ENCODE results near the gene RALGDS. TPM values are rescaled to one million over a fixed set of nuclear protein-coding genes. Genes with fewer than 3 reads are reported as not detected.
"Not testable (repeated sequence)": the region's sequence is repeated elsewhere in the genome, so short reads cannot be mapped to it uniquely, and the experiment has no call there.

The RALGDS gene
- total RNA-seq, 6 experiments from 2014 or later, result 4.3 to 19.8 (median 5.7) TPM

DNA sequence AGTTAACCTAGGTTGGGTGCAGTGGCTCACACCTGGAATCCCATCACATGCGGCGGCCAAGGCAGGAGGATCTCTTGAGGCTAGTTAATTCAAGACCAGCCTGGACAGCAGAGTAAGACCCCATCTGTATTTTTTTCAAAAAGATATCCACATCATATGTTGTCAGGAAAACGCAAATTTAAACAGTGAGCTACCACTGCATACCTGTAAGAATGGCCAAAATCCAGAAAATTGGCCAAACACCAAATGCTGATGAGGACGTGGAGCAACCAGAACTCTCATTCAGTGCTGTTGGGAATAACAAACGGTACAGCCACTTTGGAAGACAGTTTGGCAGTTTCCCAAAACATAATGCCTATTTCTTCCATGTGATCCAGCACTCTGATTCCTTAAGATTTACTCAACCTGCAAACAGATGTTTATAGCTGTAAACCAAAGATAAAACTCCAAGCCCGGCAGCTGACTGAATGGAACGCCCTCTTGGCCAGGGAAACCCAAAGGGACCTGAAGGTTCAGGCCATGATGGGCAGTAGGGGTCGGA is 46.9 kb downstream of the RALGDS start:
- TF ChIP-seq CTCF (IDR thresholded peaks at IDR 0.05), result no peak
- no peak for TF ChIP-seq POLR2A (IDR thresholded peaks at IDR 0.05)
- intact Hi-C loops (cut with DNase I), result no loop called here
- 57% methylated on average over 3 of the region's 8 CpGs for WGBS (ENCODE audit: insufficient coverage, low coverage, low lambda C conversion rate, missing lambda C conversion rate)
- no peaks in the 10 kb centered on the region for H3K27me3 ChIP-seq
- no peak overlapping the region for H3K4me3 ChIP-seq
- ATAC-seq (no peak), DNase-seq (no peak)
- no peaks in the 10 kb centered on the region for H3K36me3 ChIP-seq
- H3K27ac ChIP-seq, result no peak overlapping the region
- H3K9me3 ChIP-seq, result no peaks in the 10 kb centered on the region
- no peaks in the 10 kb centered on the region for H3K4me1 ChIP-seq

DNA sequence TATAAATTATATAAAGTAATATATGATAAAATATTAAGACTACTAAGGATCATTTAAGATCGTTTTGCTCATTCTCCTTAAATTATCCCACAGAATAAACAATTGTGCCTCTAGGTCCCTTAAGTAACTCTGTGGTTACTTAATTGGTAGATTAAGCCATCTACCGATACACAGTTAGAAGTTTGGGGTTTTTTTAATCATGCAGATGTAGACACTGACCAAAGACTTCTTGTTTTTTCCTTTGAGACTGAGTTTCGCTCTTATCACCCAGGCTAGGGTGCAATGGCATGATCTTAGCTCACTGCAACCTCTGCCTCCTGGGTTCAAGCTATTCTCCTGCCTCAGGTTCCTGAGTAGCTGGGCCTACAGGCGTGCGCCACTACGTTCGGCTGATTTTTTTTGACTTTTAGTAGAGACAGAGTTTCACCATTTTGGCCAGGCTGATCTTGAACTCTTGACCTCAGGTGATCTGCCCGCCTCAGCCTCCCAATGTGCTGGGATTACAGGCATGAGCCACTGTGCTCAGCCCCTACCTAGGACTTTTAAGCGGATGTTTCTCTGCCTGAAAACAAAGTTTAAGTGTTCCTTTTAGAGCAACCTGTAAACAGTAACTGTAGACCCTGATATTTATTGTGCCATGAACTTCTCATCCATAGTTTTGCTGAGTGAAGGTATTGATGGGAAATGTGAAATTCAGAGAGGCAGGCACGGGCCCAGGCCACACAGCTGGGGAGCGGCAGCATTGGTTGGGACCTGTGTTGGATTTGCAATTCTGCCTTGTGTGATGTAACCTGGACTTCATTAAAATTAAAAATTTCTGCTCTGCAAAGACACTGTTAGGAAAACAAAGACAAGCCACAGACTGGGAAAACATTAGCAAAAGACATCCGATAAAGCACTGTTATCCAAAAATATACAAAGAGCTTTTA is 47.7 kb downstream of the RALGDS start:
- H3K27me3 ChIP-seq, result no peaks in the 10 kb centered on the region
- no peaks in the 10 kb centered on the region for H3K36me3 ChIP-seq
- 80% methylated on average over 10 of the region's 12 CpGs for WGBS (ENCODE audit: insufficient coverage, low coverage, low lambda C conversion rate, missing lambda C conversion rate)
- no peak for DNase-seq
- H3K4me3 ChIP-seq, result no peak overlapping the region
- H3K27ac ChIP-seq, result no peak overlapping the region
- no peaks in the 10 kb centered on the region for H3K4me1 ChIP-seq
- intact Hi-C loops (cut with DNase I), result no loop called here
- ATAC-seq, result no peak
- no peaks in the 10 kb centered on the region for H3K9me3 ChIP-seq
- TF ChIP-seq POLR2A (IDR thresholded peaks at IDR 0.05) (no peak), CTCF (IDR thresholded peaks at IDR 0.05) (no peak)

DNA sequence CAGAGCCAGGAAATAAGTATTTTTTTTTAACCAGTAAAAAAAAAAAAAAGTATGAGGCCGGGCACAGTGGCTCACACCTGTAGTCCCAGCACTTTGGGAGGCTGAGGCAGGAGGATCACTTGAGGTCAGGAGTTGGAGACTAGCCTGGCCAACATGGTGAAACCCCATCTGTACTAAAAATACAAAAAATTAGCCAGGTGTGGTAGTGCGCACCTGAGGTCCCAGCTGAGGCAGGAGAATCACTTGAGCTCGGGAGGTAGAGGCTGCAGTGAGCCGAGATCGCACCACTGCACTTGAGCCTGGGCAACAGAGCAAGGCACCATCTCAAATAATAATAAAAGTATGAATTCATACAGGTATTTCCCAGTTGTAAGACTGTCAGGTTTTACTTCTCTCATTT is 48.8 kb downstream of the RALGDS start:
- H3K4me1 ChIP-seq; H3K27ac ChIP-seq; H3K9me3 ChIP-seq; H3K4me3 ChIP-seq; DNase-seq; H3K27me3 ChIP-seq; ATAC-seq; intact Hi-C loops (cut with DNase I); H3K36me3 ChIP-seq: not testable (repeated sequence)
- WGBS (ENCODE audit: insufficient coverage, low coverage, low lambda C conversion rate, missing lambda C conversion rate), result no CpG with 5 or more reads among the region's 5 CpGs

DNA sequence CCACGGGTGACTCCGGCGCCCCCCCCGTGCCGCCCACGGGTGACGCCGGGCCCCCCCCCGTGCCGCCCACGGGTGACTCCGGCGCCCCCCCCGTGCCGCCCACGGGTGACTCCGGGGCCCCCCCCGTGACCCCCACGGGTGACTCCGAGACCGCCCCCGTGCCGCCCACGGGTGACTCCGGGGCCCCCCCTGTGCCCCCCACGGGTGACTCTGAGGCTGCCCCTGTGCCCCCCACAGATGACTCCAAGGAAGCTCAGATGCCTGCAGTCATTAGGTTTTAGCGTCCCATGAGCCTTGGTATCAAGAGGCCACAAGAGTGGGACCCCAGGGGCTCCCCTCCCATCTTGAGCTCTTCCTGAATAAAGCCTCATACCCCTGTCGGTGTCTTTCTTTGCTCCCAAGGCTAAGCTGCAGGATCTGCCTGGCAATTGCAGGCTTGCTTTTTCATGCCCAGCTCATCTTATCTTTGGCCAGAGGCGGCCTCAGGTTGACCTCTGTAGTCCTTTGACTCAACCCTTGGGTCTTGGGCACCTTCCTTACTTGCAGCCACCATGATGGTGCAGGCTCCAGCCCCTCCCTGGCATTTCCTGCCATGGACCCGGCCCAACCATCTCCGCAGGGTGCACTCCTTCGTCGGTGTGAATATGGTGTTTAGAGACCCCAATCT is 49.4 kb downstream of the RALGDS start:
- no peak for TF ChIP-seq CTCF (IDR thresholded peaks at IDR 0.05)
- no peak for TF ChIP-seq POLR2A (IDR thresholded peaks at IDR 0.05)
- H3K4me1 ChIP-seq, result no peaks in the 10 kb centered on the region
- peak in 1 of 3 donors; percentile 22 for DNase-seq
- WGBS (ENCODE audit: insufficient coverage, low coverage, low lambda C conversion rate, missing lambda C conversion rate), result no CpG with 5 or more reads among the region's 33 CpGs
- no peak for ATAC-seq
- no peak overlapping the region for H3K27ac ChIP-seq
- intact Hi-C loops (cut with DNase I), result no loop called here
- no peaks in the 10 kb centered on the region for H3K27me3 ChIP-seq
- no peaks in the 10 kb centered on the region for H3K36me3 ChIP-seq
- no peak overlapping the region for H3K4me3 ChIP-seq
- H3K9me3 ChIP-seq, result no peaks in the 10 kb centered on the region

- H3K4me3 ChIP-seq; H3K36me3 ChIP-seq; H3K9me3 ChIP-seq; intact Hi-C loops (cut with DNase I); H3K27me3 ChIP-seq; H3K4me1 ChIP-seq; ATAC-seq; H3K27ac ChIP-seq: not testable (repeated sequence)
- peak in 1 of 3 donors; percentile 35 for DNase-seq
- no CpG with 5 or more reads among the region's 31 CpGs for WGBS (ENCODE audit: insufficient coverage, low coverage, low lambda C conversion rate, missing lambda C conversion rate)
These were observed 50.1 kb downstream of the RALGDS start for GRCh38 chr9:133070985-133071384.

- H3K9me3 ChIP-seq; intact Hi-C loops (cut with DNase I); H3K4me3 ChIP-seq; H3K27me3 ChIP-seq; H3K36me3 ChIP-seq; H3K4me1 ChIP-seq; H3K27ac ChIP-seq: not testable (repeated sequence)
- no CpG with 5 or more reads among the region's 17 CpGs for WGBS (ENCODE audit: insufficient coverage, low coverage, low lambda C conversion rate, missing lambda C conversion rate)
- DNase-seq (peak in 1 of 3 donors; percentile 44), ATAC-seq (peak in 2 of 4 donors; percentile 9 to 44)
These were observed 50.5 kb downstream of the RALGDS start for GRCh38 chr9:133070500-133070961.

DNA sequence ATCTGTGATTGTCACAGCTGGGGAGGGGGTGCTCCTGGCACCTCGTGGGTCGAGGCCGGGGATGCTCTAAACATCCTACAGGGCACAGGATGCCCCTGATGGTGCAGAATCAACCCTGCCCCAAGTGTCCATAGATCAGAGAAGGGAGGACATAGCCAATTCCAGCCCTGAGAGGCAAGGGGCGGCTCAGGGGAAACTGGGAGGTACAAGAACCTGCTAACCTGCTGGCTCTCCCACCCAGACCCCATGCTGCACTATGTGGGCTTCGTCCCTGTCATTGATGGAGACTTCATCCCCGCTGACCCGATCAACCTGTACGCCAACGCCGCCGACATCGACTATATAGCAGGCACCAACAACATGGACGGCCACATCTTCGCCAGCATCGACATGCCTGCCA is 52.6 kb downstream of the RALGDS start:
- ATAC-seq; H3K4me3 ChIP-seq; H3K27ac ChIP-seq; H3K4me1 ChIP-seq; H3K36me3 ChIP-seq; H3K9me3 ChIP-seq; H3K27me3 ChIP-seq; intact Hi-C loops (cut with DNase I): not testable (repeated sequence)
- DNase-seq, result peak in 1 of 3 donors; percentile 7
- WGBS (ENCODE audit: insufficient coverage, low coverage, low lambda C conversion rate, missing lambda C conversion rate), result no CpG with 5 or more reads among the region's 15 CpGs

Measured in right lobe of liver (tissue), 6 donors.